BJ (cell line): ENCODE measurements around the gene TSSK2. TPM values are rescaled to one million over a fixed set of nuclear protein-coding genes. Genes with fewer than 3 reads are reported as not detected.

Source experiments
- CTCF ChIA-PET: fragments of 350-600 bp; formaldehyde crosslinking; extraction: SDS; loops from one replicate; lab custom pipeline; 2021; ENCODE audit warnings: antibody characterized with exemption, inconsistent platforms; lab: Yijun Ruan, JAX
- POLR2A ChIA-PET: fragments of 300-600 bp; sonication (Branson Sonifier 250); formaldehyde crosslinking; extraction: SDS; loops from one replicate; lab custom pipeline; 2021; ENCODE audit warnings: antibody characterized with exemption; lab: Charles Lee
- DNase-seq: peaks from one replicate; pipeline ENCODE4 v3.0.0-alpha.2; 2011; ENCODE audit warnings: low read depth
- H3K27me3 ChIP-seq: 2 replicates; pipeline ENCODE4 v1.6.0; 2011; ENCODE audit warnings: low read length; ENCODE audit not compliant: control insufficient read depth, insufficient read depth
- H3K36me3 ChIP-seq: 2 replicates; pipeline ENCODE4 v1.5.1; 2011; ENCODE audit warnings: low read length; ENCODE audit not compliant: control insufficient read depth, insufficient read depth
- H3K4me3 ChIP-seq: 2 replicates; pipeline ENCODE4 v1.5.1; 2011; ENCODE audit warnings: low read depth, mild to moderate bottlenecking, control low read depth, low read length
- polyA plus RNA-seq: library from polyadenylated mRNA; depleted of rRNA; stranded (reverse); fragments of >200 nt; gene quantifications from 2 replicates; pipeline ENCODE4 v1.2.3, GENCODE V29; 2011
- TF ChIP-seq, protein P1 (sequence below): IDR thresholded peaks from 2 replicates; pipeline ENCODE4 v1.5.1; 2011; ENCODE audit warnings: low read depth, mild to moderate bottlenecking, control low read depth, inconsistent platforms, low read length, moderate library complexity; ENCODE audit not compliant: insufficient read depth

The TSSK2 gene
- polyA plus RNA-seq, 1 experiment, result not detected

DNA sequence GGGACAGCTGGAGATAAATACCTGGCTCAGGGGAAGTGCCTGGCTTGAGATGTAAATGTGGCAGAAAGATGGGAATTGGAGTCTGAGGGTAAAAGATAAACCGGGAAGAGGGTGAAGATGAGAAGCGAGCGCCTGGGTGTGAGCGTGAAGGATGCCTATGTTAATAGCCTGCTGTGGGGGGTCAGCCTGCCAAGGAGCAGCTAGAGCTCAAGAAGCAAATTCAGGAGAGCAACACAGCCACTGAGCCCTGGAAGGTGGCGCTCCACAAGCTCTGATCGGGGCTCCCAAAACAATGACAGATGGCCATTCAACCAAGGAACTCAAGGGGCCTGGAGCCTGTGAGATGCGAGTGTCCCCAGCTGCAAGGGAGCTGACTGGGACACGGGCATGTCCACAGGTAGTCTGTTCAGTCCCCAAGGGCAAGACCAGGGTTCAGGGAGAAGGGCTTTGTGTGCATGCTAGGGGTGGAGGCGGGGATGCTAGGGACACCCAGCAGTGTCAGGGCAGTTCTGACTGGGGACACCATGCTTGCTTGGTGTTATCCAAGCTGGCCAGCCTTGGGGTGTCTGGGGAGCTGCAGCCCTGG lies 16.2 kb downstream of the TSSK2 start:
- Histone ChIP-seq H3K4me3 (no peak overlapping the region), H3K27me3 (peaks cover 38% of the 10 kb centered on the region), H3K36me3 (peaks cover 2% of the 10 kb centered on the region)
- DNase-seq, result no peak
- CTCF ChIA-PET, result interaction anchor here (1.0 kb wide), 1 partner anchor 40 kb away, joined by 3 read pairs; no protein-coding TSS in a partner anchor
- POLR2A ChIA-PET, result no interaction called here
- TF ChIP-seq, protein P1, sequence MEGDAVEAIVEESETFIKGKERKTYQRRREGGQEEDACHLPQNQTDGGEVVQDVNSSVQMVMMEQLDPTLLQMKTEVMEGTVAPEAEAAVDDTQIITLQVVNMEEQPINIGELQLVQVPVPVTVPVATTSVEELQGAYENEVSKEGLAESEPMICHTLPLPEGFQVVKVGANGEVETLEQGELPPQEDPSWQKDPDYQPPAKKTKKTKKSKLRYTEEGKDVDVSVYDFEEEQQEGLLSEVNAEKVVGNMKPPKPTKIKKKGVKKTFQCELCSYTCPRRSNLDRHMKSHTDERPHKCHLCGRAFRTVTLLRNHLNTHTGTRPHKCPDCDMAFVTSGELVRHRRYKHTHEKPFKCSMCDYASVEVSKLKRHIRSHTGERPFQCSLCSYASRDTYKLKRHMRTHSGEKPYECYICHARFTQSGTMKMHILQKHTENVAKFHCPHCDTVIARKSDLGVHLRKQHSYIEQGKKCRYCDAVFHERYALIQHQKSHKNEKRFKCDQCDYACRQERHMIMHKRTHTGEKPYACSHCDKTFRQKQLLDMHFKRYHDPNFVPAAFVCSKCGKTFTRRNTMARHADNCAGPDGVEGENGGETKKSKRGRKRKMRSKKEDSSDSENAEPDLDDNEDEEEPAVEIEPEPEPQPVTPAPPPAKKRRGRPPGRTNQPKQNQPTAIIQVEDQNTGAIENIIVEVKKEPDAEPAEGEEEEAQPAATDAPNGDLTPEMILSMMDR, result no peak

DNA sequence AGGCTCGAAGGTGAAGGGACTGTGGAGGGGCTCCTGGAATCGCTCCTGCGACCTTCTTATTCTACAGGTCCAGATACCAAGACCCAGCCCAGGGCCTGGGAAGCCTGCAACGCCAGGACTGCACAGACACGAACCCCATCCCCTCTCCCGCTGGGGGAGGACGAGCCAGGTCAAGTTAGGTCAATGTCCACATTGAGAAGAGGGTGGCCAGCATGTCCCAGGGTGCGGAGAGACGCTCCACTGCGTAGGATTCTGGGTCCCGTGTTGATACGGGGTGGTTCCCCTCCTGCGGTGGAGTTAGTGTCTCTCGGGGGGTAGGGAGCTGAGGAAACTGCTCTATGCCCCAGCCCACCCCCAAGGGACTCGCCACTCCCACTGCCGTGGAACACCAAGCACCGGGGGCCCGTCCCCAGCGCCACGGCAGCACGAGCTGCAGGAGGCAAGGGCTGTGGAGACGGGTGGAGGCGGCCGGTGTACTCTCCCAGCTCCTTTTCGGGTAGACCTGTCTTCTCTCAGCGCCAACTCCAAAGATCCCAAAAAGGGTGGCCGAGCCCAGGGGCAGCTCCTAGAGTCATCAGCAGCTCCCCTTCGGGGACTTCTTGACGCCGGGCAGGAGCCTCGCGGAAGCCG lies 17.4 kb downstream of the TSSK2 start:
- ChIA-PET CTCF (interaction anchor here (1.3 kb wide), 1 partner anchor 481 kb away, joined by 6 read pairs; no protein-coding TSS in a partner anchor), POLR2A (no interaction called here)
- H3K4me3 ChIP-seq, result no peak overlapping the region
- no peak for DNase-seq
- TF ChIP-seq, protein P1, result no peak
- H3K36me3 ChIP-seq, result no peaks in the 10 kb centered on the region
- H3K27me3 ChIP-seq, result peaks cover 42% of the 10 kb centered on the region

DNA sequence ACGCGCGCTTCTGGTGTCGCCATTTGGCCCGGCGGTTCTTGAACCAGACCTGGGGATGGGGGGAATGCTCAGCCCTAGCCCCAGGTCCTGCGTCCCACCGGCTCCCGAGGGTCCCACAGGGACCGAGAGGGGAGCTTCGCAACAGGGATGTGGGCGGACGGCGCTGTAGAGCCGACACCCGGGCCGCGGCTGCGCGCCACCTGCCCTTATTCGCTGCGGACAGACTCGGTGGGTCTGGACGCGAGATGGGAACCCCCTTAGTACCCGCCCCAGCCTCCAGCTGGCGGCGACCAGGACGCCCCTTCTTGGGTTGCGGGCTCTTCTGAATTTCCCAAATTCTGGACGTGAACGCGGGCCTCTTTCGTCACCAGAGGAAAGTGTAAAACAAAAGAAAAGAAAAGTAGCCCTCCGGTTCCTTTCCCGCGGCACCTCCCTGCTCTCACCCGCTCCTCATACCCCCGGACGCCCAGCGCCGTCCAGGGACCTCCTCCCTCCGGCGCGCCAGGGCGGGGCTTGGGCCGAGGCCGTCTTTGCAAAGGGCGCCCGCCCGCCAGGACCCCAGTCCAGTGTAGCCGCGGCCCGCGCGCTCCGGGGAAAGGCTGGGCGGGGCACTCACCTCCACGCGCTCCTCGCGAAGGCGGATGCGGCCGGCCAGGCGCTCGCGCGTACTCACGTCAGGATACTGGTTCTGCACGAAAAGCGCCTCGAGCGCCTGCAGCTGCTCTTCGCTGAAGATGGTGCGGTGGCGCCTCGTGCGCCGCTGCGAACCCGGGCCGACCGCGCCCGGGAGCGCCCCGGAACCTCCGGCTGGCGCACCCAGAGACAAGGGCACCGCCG lies 18.2 kb downstream of the TSSK2 start:
- TF ChIP-seq, protein P1, result no peak
- Histone ChIP-seq H3K36me3 (no peaks in the 10 kb centered on the region), H3K27me3 (peaks cover 42% of the 10 kb centered on the region), H3K4me3 (no peak overlapping the region)
- ChIA-PET POLR2A (no interaction called here), CTCF (interaction anchor here (1.3 kb wide), 1 partner anchor 481 kb away, joined by 6 read pairs; no protein-coding TSS in a partner anchor)
- DNase-seq, result no peak

DNA sequence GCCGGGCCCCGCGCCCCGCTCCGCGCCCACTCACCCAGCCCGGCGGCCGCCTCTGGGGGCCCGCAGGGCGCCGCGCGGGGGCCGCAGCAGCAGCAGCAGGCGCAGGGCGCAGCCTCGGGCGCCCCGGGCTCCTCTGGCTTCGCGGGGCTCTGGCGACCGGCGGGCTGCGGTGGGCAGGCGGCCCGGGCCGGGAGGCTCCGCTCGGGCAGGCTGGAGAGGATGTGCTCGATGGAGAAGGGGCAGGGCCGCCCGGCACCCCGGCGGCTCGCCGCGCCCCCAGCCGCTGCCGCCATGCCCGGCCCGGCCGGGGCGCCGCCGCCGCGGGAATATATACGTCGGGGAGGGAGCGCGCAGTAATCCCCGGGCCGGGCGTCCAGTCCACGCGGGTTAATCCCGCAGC lies 18.9 kb downstream of the TSSK2 start, which contains the start of gene GSC2:
Gene GSC2 (minus strand): TSS at position 302 of the 400 bp plus-strand sequence. CDS start 9 bp downstream, at position 293.
- Histone ChIP-seq H3K36me3 (no peaks in the 10 kb centered on the region), H3K4me3 (no peak within 1 kb of the TSS), H3K27me3 (peaks cover 42% of the 10 kb centered on the region)
- no peak for DNase-seq
- ChIA-PET POLR2A (no interaction called here), CTCF (no interaction called here)
- TF ChIP-seq, protein P1, result no peak
